ENCODE data around the gene ZG16.

Gene ZG16

GRCh38 chr16:29810699-29811169 is 32.7 kb downstream of the ZG16 start:
- DNase-seq = no peak

GRCh38 chr16:29811170-29811895 is 33.3 kb downstream of the ZG16 start:
- peak; percentile 44 to 48 for DNase-seq

- DNase-seq = peak in 1 of 2 experiments; percentile 23
Measured at GRCh38 chr16:29811896-29812665, 34.0 kb downstream of the ZG16 start, which contains the start of gene PRRT2. Gene PRRT2 (plus strand): TSS chr16:29812193. CDS start chr16:29813055, 862 bp downstream.

GRCh38 chr16:29812754-29813643 is 34.9 kb downstream of the ZG16 start:
- no peak for DNase-seq

GRCh38 chr16:29813644-29814562 is 35.8 kb downstream of the ZG16 start:
- no peak for DNase-seq

- no peak for DNase-seq
Measured at GRCh38 chr16:29814592-29814991, 36.5 kb downstream of the ZG16 start.

- DNase-seq = peak in 1 of 2 experiments; percentile 53
Measured at GRCh38 chr16:29815032-29815721, 37.1 kb downstream of the ZG16 start.

GRCh38 chr16:29815793-29816693 is 38.0 kb downstream of the ZG16 start, which contains the start of gene PAGR1:
Gene PAGR1 (plus strand): TSS chr16:29816152. CDS start chr16:29816526, 374 bp downstream.
- DNase-seq = peak; percentile 98

GRCh38 chr16:29816694-29817441 is 38.8 kb downstream of the ZG16 start:
- peak in 1 of 2 experiments; percentile 37 for DNase-seq

GRCh38 chr16:29818082-29818481 is 40.0 kb downstream of the ZG16 start:
- no peak for DNase-seq

- DNase-seq = no peak
Measured at GRCh38 chr16:29819506-29819905, 41.5 kb downstream of the ZG16 start.

GRCh38 chr16:29820271-29820701 is 42.2 kb downstream of the ZG16 start, which contains the start of gene MVP:
Gene MVP (plus strand): TSS chr16:29820462. CDS start chr16:29830550, 10,088 bp downstream.
- peak in 1 of 2 experiments; percentile 40 for DNase-seq

- DNase-seq = no peak
Measured at GRCh38 chr16:29820730-29821642, 42.9 kb downstream of the ZG16 start.

GRCh38 chr16:29821643-29822115 is 43.6 kb downstream of the ZG16 start:
- DNase-seq = no peak

GRCh38 chr16:29824589-29825144 is 46.6 kb downstream of the ZG16 start:
- DNase-seq = no peak

- DNase-seq = peak in 1 of 2 experiments; percentile 18
Measured at GRCh38 chr16:29825145-29826044, 47.3 kb downstream of the ZG16 start.

All from activated CD4-positive, alpha-beta T cell treated with anti-CD3 and anti-CD28 coated beads, Interleukin-2, amount 50 U/mL, for 4 hours (primary cell).